Thoracic aorta (tissue), 2 donors: Measurements from ENCODE around the gene LDLRAD2. TPM values are rescaled to one million over a fixed set of nuclear protein-coding genes. Genes with fewer than 3 reads are reported as not detected.

Source experiments
- ATAC-seq: fragments of 150-250 bp; one replicate; pipeline ENCODE4 v1.8.0; 2017; ENCODE audit warnings: low read depth; ENCODE audit not compliant: insufficient number of reproducible peaks, low FRiP score
- DNase-seq: peaks from one replicate; pipeline ENCODE4 v3.0.0-alpha.2; 2020; ENCODE audit warnings: low spot score
- H3K27ac ChIP-seq, 2 donors: fragments of 200-600 bp; sonication (generic); 1 replicate in 1 of 2; 2 replicates in 1 of 2; pipeline ENCODE4 v1.5.1; 2016; ENCODE audit warnings: mild to moderate bottlenecking in 2 of 2, moderate library complexity in 2 of 2
- H3K27me3 ChIP-seq: fragments of 200-600 bp; sonication (generic); replicated peaks from 2 replicates; pipeline ENCODE4 v1.6.0; 2016; ENCODE audit warnings: mild to moderate bottlenecking; ENCODE audit not compliant: insufficient read depth
- H3K36me3 ChIP-seq: fragments of 200-600 bp; sonication (generic); one replicate; pipeline ENCODE4 v1.5.1; 2016
- H3K4me1 ChIP-seq, 2 donors: fragments of 200-600 bp; sonication (generic); 1 replicate in 1 of 2; 2 replicates in 1 of 2; pipeline versions ENCODE4 v1.5.1 to v1.6.0; 2016; ENCODE audit warnings: low read depth in 2 of 2, mild to moderate bottlenecking in 1 of 2; ENCODE audit not compliant: control insufficient read depth in 1 of 2
- H3K4me3 ChIP-seq: fragments of 200-600 bp; sonication (generic); 2 replicates; pipeline ENCODE4 v1.5.1; 2016; ENCODE audit warnings: mild to moderate bottlenecking
- H3K9me3 ChIP-seq: fragments of 200-600 bp; sonication (generic); 2 replicates; pipeline ENCODE4 v1.5.1; 2016
- total RNA-seq, 2 donors: library from RNA; depleted of rRNA; stranded (reverse); fragments of >200 nt; gene quantifications; one replicate each; pipeline versions ENCODE4 v1.1.0 to v1.2.3, GENCODE V29; 2016
- TF ChIP-seq, protein P1 (sequence below): fragments of 200-600 bp; sonication (generic); IDR thresholded peaks from one replicate; pipeline ENCODE4 v1.5.1; 2019; ENCODE audit warnings: antibody characterized with exemption

LDLRAD2 gene
- total RNA-seq, 2 donors from 2014 or later = 0.27 TPM; not detected in 1

DNA sequence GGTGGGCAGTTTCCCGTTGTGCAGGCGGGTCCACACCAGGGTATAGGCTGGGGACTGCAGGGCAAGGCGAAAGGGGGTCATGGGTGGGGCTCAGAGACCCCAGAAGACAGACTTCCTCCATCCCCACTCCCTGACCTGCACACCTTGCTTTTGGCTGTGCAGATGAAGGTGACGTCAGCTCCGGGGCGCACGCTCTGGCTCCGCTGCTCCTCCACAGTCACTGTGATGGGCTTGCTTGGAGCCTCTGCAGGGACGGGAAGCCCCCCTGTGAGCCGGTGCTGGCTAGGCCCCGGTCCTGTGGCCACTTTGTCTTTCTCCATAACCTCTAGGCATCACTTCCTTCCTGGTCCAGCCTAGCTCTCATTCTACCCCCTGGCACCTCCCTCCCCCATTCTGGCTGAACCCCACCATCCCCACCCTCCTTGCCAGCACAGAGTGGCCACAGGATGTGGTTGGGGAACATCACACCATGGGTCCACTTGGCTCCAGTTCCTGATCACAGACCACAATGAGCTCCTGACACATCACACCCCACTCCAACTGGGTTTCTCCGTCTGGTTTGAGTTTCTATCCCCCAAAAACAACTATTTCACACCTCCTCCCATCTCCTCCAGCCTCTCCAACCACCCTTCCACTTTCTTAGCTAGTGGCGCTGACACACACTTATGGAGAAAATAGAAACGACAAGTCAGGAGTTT is 45.2 kb downstream of the LDLRAD2 start:
- TF ChIP-seq, protein P1, sequence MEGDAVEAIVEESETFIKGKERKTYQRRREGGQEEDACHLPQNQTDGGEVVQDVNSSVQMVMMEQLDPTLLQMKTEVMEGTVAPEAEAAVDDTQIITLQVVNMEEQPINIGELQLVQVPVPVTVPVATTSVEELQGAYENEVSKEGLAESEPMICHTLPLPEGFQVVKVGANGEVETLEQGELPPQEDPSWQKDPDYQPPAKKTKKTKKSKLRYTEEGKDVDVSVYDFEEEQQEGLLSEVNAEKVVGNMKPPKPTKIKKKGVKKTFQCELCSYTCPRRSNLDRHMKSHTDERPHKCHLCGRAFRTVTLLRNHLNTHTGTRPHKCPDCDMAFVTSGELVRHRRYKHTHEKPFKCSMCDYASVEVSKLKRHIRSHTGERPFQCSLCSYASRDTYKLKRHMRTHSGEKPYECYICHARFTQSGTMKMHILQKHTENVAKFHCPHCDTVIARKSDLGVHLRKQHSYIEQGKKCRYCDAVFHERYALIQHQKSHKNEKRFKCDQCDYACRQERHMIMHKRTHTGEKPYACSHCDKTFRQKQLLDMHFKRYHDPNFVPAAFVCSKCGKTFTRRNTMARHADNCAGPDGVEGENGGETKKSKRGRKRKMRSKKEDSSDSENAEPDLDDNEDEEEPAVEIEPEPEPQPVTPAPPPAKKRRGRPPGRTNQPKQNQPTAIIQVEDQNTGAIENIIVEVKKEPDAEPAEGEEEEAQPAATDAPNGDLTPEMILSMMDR = no peak
- DNase-seq (no peak), ATAC-seq (no peak)
- no peaks in the 10 kb centered on the region for H3K9me3 ChIP-seq
- peaks cover 94% of the 10 kb centered on the region for H3K36me3 ChIP-seq
- no peaks in the 10 kb centered on the region for H3K27me3 ChIP-seq
- no peak overlapping the region for H3K4me3 ChIP-seq
- no peak overlapping the region for H3K27ac ChIP-seq
- H3K4me1 ChIP-seq = no peaks in the 10 kb centered on the region

DNA sequence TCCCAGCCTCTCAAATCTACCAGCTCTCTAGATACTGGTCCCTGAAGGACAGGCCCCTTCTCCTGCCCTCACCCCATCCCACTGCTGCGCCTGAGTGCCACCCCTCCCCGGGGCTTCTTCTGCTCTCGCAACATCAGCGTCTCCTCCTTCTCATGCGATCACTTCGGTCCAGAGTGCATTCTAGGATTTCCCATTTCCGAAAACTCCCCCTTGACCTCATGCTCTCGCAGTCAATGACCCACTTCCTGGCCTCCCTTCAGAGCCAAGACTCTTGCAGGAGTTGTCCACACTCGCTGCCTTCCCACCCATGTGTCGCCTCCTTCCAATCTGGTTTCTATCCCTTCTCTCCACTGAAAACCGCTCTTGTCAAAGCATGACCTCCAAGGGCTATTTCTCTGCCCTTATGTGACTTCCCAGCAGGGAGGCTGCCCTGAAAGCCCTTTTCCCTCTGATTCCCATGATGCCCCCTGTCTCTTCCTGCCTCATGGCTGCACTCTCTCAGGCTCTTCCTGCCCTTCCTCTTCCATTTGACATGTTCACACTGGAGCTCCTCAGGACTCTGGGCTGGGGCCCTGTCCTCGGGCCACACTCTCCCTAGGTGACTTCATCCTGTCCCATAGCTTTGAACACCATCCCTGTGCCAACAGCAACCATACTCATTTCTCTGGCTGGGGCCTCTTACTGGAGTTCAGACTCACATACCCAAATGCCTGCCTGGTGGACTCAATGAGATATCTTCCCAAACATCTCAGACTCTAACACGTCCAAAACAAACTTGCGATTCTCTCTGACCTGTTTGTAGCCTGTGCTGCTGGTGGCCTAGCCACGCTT is 46.0 kb downstream of the LDLRAD2 start:
- H3K27ac ChIP-seq = peak overlapping the region; percentile 24
- H3K4me1 ChIP-seq = no peaks in the 10 kb centered on the region
- no peak overlapping the region for H3K4me3 ChIP-seq
- DNase-seq (no peak), ATAC-seq (no peak)
- no peaks in the 10 kb centered on the region for H3K9me3 ChIP-seq
- TF ChIP-seq, protein P1 = no peak
- H3K27me3 ChIP-seq = no peaks in the 10 kb centered on the region
- peaks cover 87% of the 10 kb centered on the region for H3K36me3 ChIP-seq

DNA sequence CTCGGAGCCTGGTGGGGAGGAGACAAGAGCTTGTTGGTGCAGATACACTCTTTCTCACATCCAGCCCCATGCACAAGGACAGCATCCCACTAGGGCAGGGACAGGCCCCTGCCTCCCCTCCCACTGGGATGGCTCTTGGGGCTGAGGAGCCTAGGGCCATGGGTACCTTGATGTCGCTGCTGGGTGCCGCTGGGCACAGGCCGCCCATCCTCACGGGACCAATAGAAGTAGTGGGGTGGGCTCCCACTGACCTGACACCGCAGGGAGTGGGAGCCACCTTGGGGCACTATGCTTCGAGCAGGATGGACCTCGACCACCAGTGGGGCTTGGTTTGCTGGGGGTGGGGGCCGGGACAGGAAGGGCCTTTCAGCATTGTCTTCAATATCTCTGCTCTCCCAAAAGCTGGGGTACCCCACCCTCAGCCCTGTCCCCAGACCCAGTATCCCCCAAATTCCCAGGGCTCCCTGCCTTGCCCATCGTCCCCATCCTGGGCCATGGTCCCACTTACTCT is 47.7 kb downstream of the LDLRAD2 start:
- no peak for DNase-seq
- Histone ChIP-seq H3K36me3 (peaks cover 81% of the 10 kb centered on the region), H3K27me3 (no peaks in the 10 kb centered on the region), H3K27ac (peak overlapping the region in 1 of 2 donors; percentile 17), H3K4me3 (no peak overlapping the region), H3K9me3 (no peaks in the 10 kb centered on the region), H3K4me1 (no peaks in the 10 kb centered on the region)
- TF ChIP-seq, protein P1 = no peak
- ATAC-seq = no peak

DNA sequence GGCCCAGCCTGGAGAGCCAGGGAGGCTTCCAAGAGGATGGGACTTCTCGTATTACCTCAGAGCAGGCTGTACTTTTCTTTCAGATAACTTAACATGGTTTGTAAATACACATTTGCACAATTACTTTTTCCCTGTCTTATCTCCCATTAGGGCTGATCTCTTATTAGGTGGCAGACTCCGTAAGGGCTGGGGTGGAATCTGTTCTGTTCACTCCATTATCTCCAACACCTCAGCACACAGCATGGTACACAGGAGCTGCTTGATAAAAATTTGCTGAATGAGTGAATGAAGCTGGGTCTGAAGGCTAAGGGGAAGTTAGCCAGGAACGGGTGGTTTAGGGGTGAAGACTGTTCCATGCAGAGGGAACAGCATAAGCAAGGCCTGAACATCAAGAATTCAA is 48.9 kb downstream of the LDLRAD2 start:
- H3K27me3 ChIP-seq = no peaks in the 10 kb centered on the region
- DNase-seq (no peak), ATAC-seq (no peak)
- H3K27ac ChIP-seq = no peak overlapping the region
- TF ChIP-seq, protein P1 = no peak
- H3K4me3 ChIP-seq = no peak overlapping the region
- peaks cover 83% of the 10 kb centered on the region for H3K36me3 ChIP-seq
- no peaks in the 10 kb centered on the region for H3K4me1 ChIP-seq
- no peaks in the 10 kb centered on the region for H3K9me3 ChIP-seq
